GM21825 (cell line): Measurements from ENCODE around the gene SPTAN1.

ENCODE experiments used
- ATAC-seq: cut with Tn5 transposase; IDR thresholded peaks from one replicate; pipeline ENCODE4 v1.9.1; 2021; ENCODE audit warnings: mild to moderate bottlenecking, moderate library complexity; ENCODE audit not compliant: unreplicated experiment

Gene SPTAN1

GRCh38 chr9:128595471-128595870 is 43.1 kb downstream of the SPTAN1 start:
- no peak for ATAC-seq

- ATAC-seq = no peak
Observed at GRCh38 chr9:128600099-128600498, 47.7 kb downstream of the SPTAN1 start.

GRCh38 chr9:128603697-128604096 is 51.3 kb downstream of the SPTAN1 start:
- ATAC-seq = no peak

GRCh38 chr9:128607642-128608350 is 55.4 kb downstream of the SPTAN1 start:
- ATAC-seq = no peak

GRCh38 chr9:128610897-128611296 is 58.5 kb downstream of the SPTAN1 start:
- ATAC-seq = no peak

- ATAC-seq = no peak
Observed at GRCh38 chr9:128611600-128612394, 59.4 kb downstream of the SPTAN1 start.

GRCh38 chr9:128614728-128615127 is 62.3 kb downstream of the SPTAN1 start:
- no peak for ATAC-seq

GRCh38 chr9:128615571-128615970 is 63.2 kb downstream of the SPTAN1 start:
- no peak for ATAC-seq

- no peak for ATAC-seq
Observed at GRCh38 chr9:128617943-128618342, 65.6 kb downstream of the SPTAN1 start.

- ATAC-seq = no peak
Observed at GRCh38 chr9:128619127-128619526, 66.7 kb downstream of the SPTAN1 start.

GRCh38 chr9:128619779-128620178 is 67.4 kb downstream of the SPTAN1 start:
- no peak for ATAC-seq

- no peak for ATAC-seq
Observed at GRCh38 chr9:128621730-128622455, 69.5 kb downstream of the SPTAN1 start.

- no peak for ATAC-seq
Observed at GRCh38 chr9:128624566-128624965, 72.2 kb downstream of the SPTAN1 start.

- ATAC-seq = no peak
Observed at GRCh38 chr9:128625391-128626146, 73.2 kb downstream of the SPTAN1 start.

GRCh38 chr9:128626181-128626580 is 73.8 kb downstream of the SPTAN1 start:
- ATAC-seq = no peak

GRCh38 chr9:128627127-128627715 is 74.8 kb downstream of the SPTAN1 start:
- ATAC-seq = no peak

- no peak for ATAC-seq
Observed at GRCh38 chr9:128627906-128628305, 75.5 kb downstream of the SPTAN1 start.

GRCh38 chr9:128628471-128629048 is 76.2 kb downstream of the SPTAN1 start:
- no peak for ATAC-seq

- no peak for ATAC-seq
Observed at GRCh38 chr9:128629136-128629535, 76.7 kb downstream of the SPTAN1 start.

- ATAC-seq = no peak
Observed at GRCh38 chr9:128629852-128630545, 77.6 kb downstream of the SPTAN1 start.
